PC-3 (cell line): ENCODE results near the gene SFI1.

Experiments used
- CTCF ChIP-seq: fragments of 300-600 bp; sonication (generic); conservative IDR thresholded peaks from 2 replicates; pipeline ENCODE4 v1.5.1; 2017; ENCODE audit warnings: antibody characterized with exemption, low read depth, mild to moderate bottlenecking, low read length
- EZH2 ChIP-seq: fragments of 300-600 bp; sonication (generic); IDR thresholded peaks from one replicate; pipeline ENCODE4 v1.6.1; 2017; ENCODE audit warnings: antibody characterized with exemption, mild to moderate bottlenecking, low read length; ENCODE audit not compliant: unreplicated experiment

GRCh38 chr22:31461699-31462098 is 34.6 kb upstream of the SFI1 start:
- no peak for TF ChIP-seq CTCF
- no peak for TF ChIP-seq EZH2
